Renal cortex interstitium (tissue), 3 donors: Measurements from ENCODE around the gene LCN1. TPM values are rescaled to one million over a fixed set of nuclear protein-coding genes. Genes with fewer than 3 reads are reported as not detected.

Experiments used
- polyA plus RNA-seq, 3 donors: library from polyadenylated mRNA; unstranded; fragments of 120-200 nt; gene quantifications; one replicate each; pipeline ENCODE4 v1.2.1, GENCODE V29; 2013; ENCODE audit not compliant: insufficient read length in 3 of 3

The LCN1 gene
- polyA plus RNA-seq, 3 donors = not detected

Other genes with a start within 250 kb of the LCN1 start
- 10 to 100 TPM; 29.7 to 37.9 (median 33.4) TPM for gene PPP1R26, start 41.7 kb upstream of the LCN1 start, polyA plus RNA-seq
- gene MRPS2, start 20.8 kb upstream of the LCN1 start, polyA plus RNA-seq = 10 to 100 TPM; 42.4 to 54.1 (median 50.4) TPM
- under 1 TPM in 1 of 3 donors, not detected in 2; 0.59 TPM for gene OBP2A, start 24.7 kb downstream of the LCN1 start, polyA plus RNA-seq
- gene PAEP, start 40.3 kb downstream of the LCN1 start, polyA plus RNA-seq = under 1 TPM in 1 of 3 donors, not detected in 2; 0.22 TPM
- gene GLT6D1, start 118.1 kb downstream of the LCN1 start, polyA plus RNA-seq = not detected
- not detected for gene LCN9, start 141.9 kb downstream of the LCN1 start, polyA plus RNA-seq
- gene SOHLH1, start 178.0 kb downstream of the LCN1 start, polyA plus RNA-seq = not detected
- under 1 TPM; 0.09 to 0.24 (median 0.24) TPM for gene KCNT1, start 180.7 kb downstream of the LCN1 start, polyA plus RNA-seq